HG03354 (cell line): ENCODE data around the gene LRRN3.

Experiments used
- ATAC-seq: cut with Tn5 transposase; IDR thresholded peaks from one replicate; pipeline ENCODE4 v1.9.1; 2021; ENCODE audit warnings: mild to moderate bottlenecking; ENCODE audit not compliant: unreplicated experiment, poor library complexity, severe bottlenecking

The LRRN3 gene

GRCh38 chr7:111146136-111146535 lies 55.2 kb downstream of the LRRN3 start:
- ATAC-seq, result no peak

- peak; percentile 67 for ATAC-seq
Observed at GRCh38 chr7:111147708-111148533, 57.0 kb downstream of the LRRN3 start.

DNA sequence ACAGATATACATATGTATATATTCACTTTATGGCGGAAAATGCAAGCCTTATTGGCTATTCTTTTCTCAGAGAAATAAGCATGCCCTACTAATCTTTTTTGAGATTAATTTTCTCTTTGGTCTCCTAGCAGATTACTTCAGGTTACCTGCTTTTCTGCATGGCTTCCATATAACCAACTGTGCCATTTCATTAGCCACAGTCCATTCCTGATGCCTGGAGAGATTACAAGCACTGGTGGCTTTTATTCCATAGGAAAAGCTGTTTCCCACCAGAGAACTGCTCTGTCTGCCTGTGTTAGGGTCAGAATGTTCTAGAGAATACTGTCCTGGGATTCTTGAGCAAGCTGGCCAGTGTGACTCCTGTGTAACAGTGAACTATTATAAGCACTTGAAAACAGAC lies 59.8 kb downstream of the LRRN3 start:
- no peak for ATAC-seq

- no peak for ATAC-seq
Observed at GRCh38 chr7:111159426-111159825, 68.5 kb downstream of the LRRN3 start.

DNA sequence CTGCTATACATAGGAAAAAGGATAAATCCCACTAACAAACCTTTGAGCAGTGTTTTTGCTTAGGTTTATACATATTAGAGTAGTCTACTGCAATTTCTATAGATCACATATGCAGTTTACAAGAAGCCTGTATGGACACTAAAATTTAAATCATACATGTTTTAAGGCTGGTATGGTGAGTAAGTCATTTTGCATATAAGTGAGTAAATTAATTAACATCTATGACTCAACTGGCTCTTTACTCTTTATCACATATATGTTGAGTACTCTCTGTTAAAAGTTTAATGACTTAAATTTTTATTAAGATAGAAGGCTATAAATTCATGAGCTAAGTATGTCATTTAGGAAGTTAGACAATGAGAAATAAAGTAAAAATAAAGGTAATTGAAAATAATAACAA lies 69.4 kb downstream of the LRRN3 start:
- ATAC-seq, result no peak

GRCh38 chr7:111162692-111163091 lies 71.8 kb downstream of the LRRN3 start:
- ATAC-seq, result no peak

DNA sequence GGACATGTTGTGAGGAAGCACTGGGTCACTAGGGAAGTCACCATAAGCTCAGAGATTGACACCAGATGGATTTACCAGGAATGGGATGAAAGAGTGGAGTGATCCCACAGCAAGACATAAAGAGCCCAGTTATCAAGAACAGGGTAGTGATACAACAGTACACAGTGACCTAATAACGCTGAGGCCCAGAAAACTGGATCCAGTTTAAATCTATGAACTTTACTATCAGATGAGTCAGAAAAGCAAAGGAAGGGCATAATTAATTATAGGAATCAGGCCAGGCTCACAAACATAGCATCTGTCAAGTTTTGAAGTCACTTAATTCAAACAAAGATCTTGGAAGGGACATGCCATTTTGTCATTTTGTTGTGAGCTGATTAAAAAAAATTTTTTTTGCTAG lies 73.5 kb downstream of the LRRN3 start:
- no peak for ATAC-seq

DNA sequence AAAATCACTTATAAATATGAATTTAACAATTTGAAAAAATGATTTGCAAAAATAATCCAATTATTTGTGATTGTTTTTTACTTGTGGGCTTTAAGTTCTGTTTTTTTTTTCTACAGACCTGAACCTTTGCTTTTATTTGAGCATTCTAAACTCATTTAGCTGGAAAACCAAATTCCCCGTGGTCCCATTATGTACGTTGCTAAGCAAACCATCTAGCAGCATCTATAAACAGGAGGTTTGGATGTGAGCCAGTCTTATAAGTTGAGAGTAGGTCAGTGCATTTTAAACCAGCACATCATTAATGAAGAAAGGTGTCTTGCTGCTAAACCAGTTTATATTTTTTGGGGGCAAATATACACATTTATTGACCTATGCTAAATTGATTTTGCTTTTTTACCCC lies 77.3 kb downstream of the LRRN3 start:
- no peak for ATAC-seq

GRCh38 chr7:111172564-111173257 lies 81.8 kb downstream of the LRRN3 start:
- ATAC-seq, result no peak

DNA sequence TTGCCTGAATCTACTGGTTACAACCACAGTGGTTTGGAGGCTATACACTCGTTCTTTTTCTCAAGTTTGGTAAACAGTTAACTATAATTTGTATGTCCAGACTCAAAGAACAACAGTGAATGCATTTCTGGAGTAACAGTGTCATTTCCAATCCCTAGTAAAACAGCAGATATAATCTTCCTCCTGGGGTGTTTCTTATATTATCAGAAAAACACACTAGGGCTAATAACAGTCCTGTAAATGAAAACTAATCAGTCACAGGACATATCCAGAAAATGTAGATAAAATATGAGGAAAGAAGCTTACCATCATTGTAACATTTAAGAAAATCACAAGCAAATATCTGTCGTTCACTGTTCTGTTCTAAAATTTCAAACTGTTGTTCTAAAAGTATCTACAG lies 82.6 kb downstream of the LRRN3 start:
- ATAC-seq, result no peak

DNA sequence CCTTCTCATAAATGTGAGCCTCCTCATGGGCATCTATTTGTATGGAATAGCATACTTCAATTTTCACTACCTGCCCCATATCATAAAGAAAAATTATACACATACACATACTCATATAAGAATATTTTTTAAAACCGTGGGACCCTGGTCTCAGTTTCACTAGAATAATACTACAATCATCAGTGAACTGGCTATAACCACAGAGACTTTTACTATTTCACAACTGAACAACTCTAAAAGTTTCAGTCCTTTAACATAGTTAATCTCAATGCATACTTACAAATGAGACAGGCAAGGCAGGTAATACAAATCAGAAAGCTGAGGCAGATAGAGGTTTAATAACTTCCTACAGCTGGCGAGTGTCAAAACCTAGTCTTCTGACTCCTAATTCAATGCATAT lies 83.1 kb downstream of the LRRN3 start:
- ATAC-seq, result no peak

GRCh38 chr7:111174510-111174909 lies 83.6 kb downstream of the LRRN3 start:
- no peak for ATAC-seq
